Cortex of kidney (tissue), 1 donor: ENCODE data around the gene MDN1.
"Not testable (repeated sequence)": the region's sequence is repeated elsewhere in the genome, so short reads cannot be mapped to it uniquely, and the experiment has no call there.

Experiments used
- DNase-seq: peaks from one replicate; lab custom pipeline; 2025; lab: John Stamatoyannopoulos, UW

The MDN1 gene

GRCh38 chr6:89768324-89768723 is 51.3 kb downstream of the MDN1 start:
- no peak for DNase-seq

- DNase-seq = no peak
Measured at GRCh38 chr6:89763550-89763949, 56.0 kb downstream of the MDN1 start.

GRCh38 chr6:89758830-89759229 is 60.8 kb downstream of the MDN1 start:
- no peak for DNase-seq

GRCh38 chr6:89750338-89750737 is 69.3 kb downstream of the MDN1 start:
- no peak for DNase-seq

GRCh38 chr6:89749918-89750317 is 69.7 kb downstream of the MDN1 start:
- DNase-seq = no peak

- DNase-seq = no peak
Measured at GRCh38 chr6:89745716-89746115, 73.9 kb downstream of the MDN1 start.

GRCh38 chr6:89745096-89745495 is 74.5 kb downstream of the MDN1 start:
- no peak for DNase-seq

- DNase-seq = no peak
Measured at GRCh38 chr6:89736893-89737292, 82.7 kb downstream of the MDN1 start.

GRCh38 chr6:89734526-89734925 is 85.1 kb downstream of the MDN1 start:
- no peak for DNase-seq

- no peak for DNase-seq
Measured at GRCh38 chr6:89731924-89732567, 87.5 kb downstream of the MDN1 start.

GRCh38 chr6:89731262-89731661 is 88.3 kb downstream of the MDN1 start:
- DNase-seq = not testable (repeated sequence)

- no peak for DNase-seq
Measured at GRCh38 chr6:89729818-89730217, 89.8 kb downstream of the MDN1 start.

GRCh38 chr6:89727501-89727900 is 92.1 kb downstream of the MDN1 start:
- DNase-seq = no peak

- DNase-seq = no peak
Measured at GRCh38 chr6:89724981-89725380, 94.6 kb downstream of the MDN1 start.

GRCh38 chr6:89723046-89723445 is 96.5 kb downstream of the MDN1 start:
- no peak for DNase-seq

- DNase-seq = no peak
Measured at GRCh38 chr6:89716532-89716931, 103.1 kb downstream of the MDN1 start.

- no peak for DNase-seq
Measured at GRCh38 chr6:89711801-89712200, 107.8 kb downstream of the MDN1 start.

GRCh38 chr6:89708316-89708715 is 111.3 kb downstream of the MDN1 start:
- DNase-seq = no peak

- no peak for DNase-seq
Measured at GRCh38 chr6:89707766-89708165, 111.8 kb downstream of the MDN1 start.

GRCh38 chr6:89706121-89706520 is 113.5 kb downstream of the MDN1 start:
- DNase-seq = no peak

GRCh38 chr6:89703292-89703691 is 116.3 kb downstream of the MDN1 start:
- no peak for DNase-seq

GRCh38 chr6:89702349-89702748 is 117.2 kb downstream of the MDN1 start:
- DNase-seq = no peak

- no peak for DNase-seq
Measured at GRCh38 chr6:89695667-89696066, 123.9 kb downstream of the MDN1 start.

- DNase-seq = no peak
Measured at GRCh38 chr6:89694428-89694827, 125.2 kb downstream of the MDN1 start.

GRCh38 chr6:89693207-89693606 is 126.4 kb downstream of the MDN1 start:
- DNase-seq = no peak
